ENCODE data around the gene GNAL.

GNAL gene

GRCh38 chr18:11780042-11780441 is 91.0 kb downstream of the GNAL start:
- Histone ChIP-seq H4K20me1 (ENCODE audit: control insufficient read depth, insufficient read depth, low read depth, low read length) (no peaks in the 10 kb centered on the region), H3K4me1 (ENCODE audit: control insufficient read depth, low read length) (no peaks in the 10 kb centered on the region), H3F3A (ENCODE audit: control insufficient read depth, insufficient read depth) (no peaks in the 10 kb centered on the region), H3K4me3 (ENCODE audit: low read length) (no peak overlapping the region), H3K79me2 (ENCODE audit: control insufficient read depth, low read length) (no peaks in the 10 kb centered on the region), H3K27ac (ENCODE audit: low read depth, low read length) (no peak overlapping the region), H3K9me2 (replicated peaks; ENCODE audit: control insufficient read depth, low read length) (no peaks in the 10 kb centered on the region), H3K36me3 (ENCODE audit: control insufficient read depth, low read length) (no peaks in the 10 kb centered on the region), H3K4me2 (ENCODE audit: low read length) (no peak overlapping the region), H3K27me3 (ENCODE audit: control insufficient read depth, low read length) (no peaks in the 10 kb centered on the region), H3K9me3 (ENCODE audit: control insufficient read depth, insufficient read depth, low read length) (no peaks in the 10 kb centered on the region)
- TF ChIP-seq CTCF (IDR thresholded peaks at IDR 0.05; ENCODE audit: low read depth, low read length, poor library complexity, severe bottlenecking) (no peak), EZH2phosphoT487 (IDR thresholded peaks at IDR 0.05; ENCODE audit: borderline replicate concordance, low read length) (no peak)

DNA sequence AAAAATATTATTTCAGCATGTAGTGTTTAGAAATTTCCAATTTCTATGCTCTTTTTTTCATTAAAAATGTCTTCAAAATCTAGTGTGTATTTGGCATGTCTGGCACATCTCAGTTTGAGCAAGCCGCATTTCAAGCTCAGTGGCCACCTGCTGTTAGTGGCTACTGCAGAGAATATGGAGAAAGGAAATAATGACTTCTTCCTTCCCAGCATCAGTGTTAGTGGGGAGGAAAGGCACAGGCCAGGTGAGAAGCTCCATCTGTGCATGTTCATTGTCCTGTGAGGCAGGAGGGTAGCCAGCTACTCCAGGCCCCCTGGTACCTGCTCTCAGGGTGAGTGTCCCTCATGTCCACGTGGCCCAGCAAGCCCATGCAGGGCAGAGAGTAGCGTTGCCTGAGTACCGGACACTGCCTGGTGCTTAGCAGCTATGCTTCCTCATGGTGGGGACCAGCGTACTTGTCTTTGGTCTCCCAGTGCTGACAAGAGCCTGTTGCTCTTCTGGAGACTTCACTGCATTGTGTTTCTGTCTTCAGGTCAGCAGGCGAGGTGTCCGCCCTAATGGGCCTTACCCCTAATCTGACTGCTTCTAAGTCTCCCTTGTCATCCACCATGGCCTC is 94.8 kb downstream of the GNAL start:
- Histone ChIP-seq H4K20me1 (ENCODE audit: control insufficient read depth, insufficient read depth, low read depth, low read length) (no peaks in the 10 kb centered on the region), H3K27ac (ENCODE audit: low read depth, low read length) (no peak overlapping the region), H3K9me2 (replicated peaks; ENCODE audit: control insufficient read depth, low read length) (no peaks in the 10 kb centered on the region), H3K4me2 (ENCODE audit: low read length) (no peak overlapping the region), H3K9me3 (ENCODE audit: control insufficient read depth, insufficient read depth, low read length) (no peaks in the 10 kb centered on the region), H3K36me3 (ENCODE audit: control insufficient read depth, low read length) (no peaks in the 10 kb centered on the region), H3K4me3 (ENCODE audit: low read length) (no peak overlapping the region), H3K4me1 (ENCODE audit: control insufficient read depth, low read length) (peaks cover 3% of the 10 kb centered on the region; the same call in 1 of the 2 replicates), H3F3A (ENCODE audit: control insufficient read depth, insufficient read depth) (no peaks in the 10 kb centered on the region), H3K27me3 (ENCODE audit: control insufficient read depth, low read length) (no peaks in the 10 kb centered on the region), H3K79me2 (ENCODE audit: control insufficient read depth, low read length) (no peaks in the 10 kb centered on the region)
- TF ChIP-seq CTCF (IDR thresholded peaks at IDR 0.05; ENCODE audit: low read depth, low read length, poor library complexity, severe bottlenecking) (no peak), EZH2phosphoT487 (IDR thresholded peaks at IDR 0.05; ENCODE audit: borderline replicate concordance, low read length) (no peak)

DNA sequence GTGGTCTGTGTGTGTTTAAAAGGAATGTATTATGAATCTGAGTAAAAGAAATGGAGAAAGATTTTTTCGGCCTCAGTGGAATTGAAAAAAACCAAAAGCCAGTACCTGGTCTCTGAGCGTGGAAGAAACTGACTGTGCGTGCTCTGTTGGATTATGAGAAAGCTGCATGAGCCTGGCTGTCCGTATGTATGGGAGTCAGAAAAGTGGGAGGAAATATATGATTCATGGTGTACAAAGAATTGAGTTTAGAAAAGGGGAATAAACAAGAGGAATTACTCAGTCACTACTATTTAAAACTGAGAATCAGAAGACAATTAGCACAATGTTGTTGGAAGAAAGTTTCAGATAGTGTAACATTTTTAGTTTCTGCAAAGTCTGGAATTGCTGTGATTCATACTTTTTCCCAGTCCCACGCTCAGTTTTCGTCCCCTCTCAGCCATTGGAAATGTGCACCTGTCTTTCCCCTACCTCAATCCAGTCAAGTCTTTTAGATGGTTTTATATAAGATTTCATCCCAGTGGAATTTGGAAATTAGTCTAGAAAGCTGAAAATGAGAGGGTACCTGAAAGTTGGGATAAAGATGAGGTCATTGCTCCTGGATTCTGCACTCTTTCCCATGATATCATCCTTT is 95.7 kb downstream of the GNAL start:
- H3K4me1 ChIP-seq (ENCODE audit: control insufficient read depth, low read length) = peaks cover 13% of the 10 kb centered on the region
- no peaks in the 10 kb centered on the region for H3K27me3 ChIP-seq (ENCODE audit: control insufficient read depth, low read length)
- H3F3A ChIP-seq (ENCODE audit: control insufficient read depth, insufficient read depth) = no peaks in the 10 kb centered on the region
- no peaks in the 10 kb centered on the region for H3K79me2 ChIP-seq (ENCODE audit: control insufficient read depth, low read length)
- no peaks in the 10 kb centered on the region for H3K9me3 ChIP-seq (ENCODE audit: control insufficient read depth, insufficient read depth, low read length)
- no peak overlapping the region for H3K4me2 ChIP-seq (ENCODE audit: low read length)
- no peak overlapping the region for H3K27ac ChIP-seq (ENCODE audit: low read depth, low read length)
- no peak overlapping the region for H3K4me3 ChIP-seq (ENCODE audit: low read length)
- H3K36me3 ChIP-seq (ENCODE audit: control insufficient read depth, low read length) = no peaks in the 10 kb centered on the region
- H3K9me2 ChIP-seq (replicated peaks; ENCODE audit: control insufficient read depth, low read length) = no peaks in the 10 kb centered on the region
- TF ChIP-seq CTCF (IDR thresholded peaks at IDR 0.05; ENCODE audit: low read depth, low read length, poor library complexity, severe bottlenecking) (no peak), EZH2phosphoT487 (IDR thresholded peaks at IDR 0.05; ENCODE audit: borderline replicate concordance, low read length) (no peak)
- H4K20me1 ChIP-seq (ENCODE audit: control insufficient read depth, insufficient read depth, low read depth, low read length) = no peaks in the 10 kb centered on the region

All from DOHH2 (cell line).